Stimulated activated CD4-positive, alpha-beta T cell treated with anti-CD3 and anti-CD28 coated beads, Interleukin-4, amount 100 ng/mL, for 48 hours (primary cell): Measurements from ENCODE around the gene CNIH4.
"Not testable (repeated sequence)": the region's sequence is repeated elsewhere in the genome, so short reads cannot be mapped to it uniquely, and the experiment has no call there.

Experiments used
- DNase-seq, 2 donors: peaks; one replicate each; pipeline ENCODE4 v3.0.0-alpha.2; 2020; ENCODE audit warnings: low read depth in 2 of 2

The CNIH4 gene

DNA sequence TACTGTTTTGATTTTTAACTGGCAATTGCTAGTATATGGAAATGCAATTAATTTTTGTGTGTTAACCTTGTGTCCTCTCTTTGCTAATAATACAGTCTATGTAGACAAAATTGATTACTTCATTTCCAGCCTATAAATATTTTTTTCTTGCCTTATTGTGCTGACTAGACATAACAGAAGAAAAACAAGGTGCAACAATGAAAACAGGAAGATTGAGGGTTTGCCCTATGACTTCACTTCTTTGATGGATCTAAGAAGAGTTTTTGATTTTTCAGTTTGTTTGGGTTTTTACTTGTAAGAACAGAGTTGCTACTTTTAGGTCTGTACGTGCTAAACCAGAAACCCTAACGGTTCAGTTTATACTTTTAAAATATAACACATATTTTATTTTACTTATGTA lies 8.5 kb upstream of the CNIH4 start:
- no peak for DNase-seq

GRCh38 chr1:224349716-224350115 lies 7.0 kb upstream of the CNIH4 start:
- not testable (repeated sequence) for DNase-seq

DNA sequence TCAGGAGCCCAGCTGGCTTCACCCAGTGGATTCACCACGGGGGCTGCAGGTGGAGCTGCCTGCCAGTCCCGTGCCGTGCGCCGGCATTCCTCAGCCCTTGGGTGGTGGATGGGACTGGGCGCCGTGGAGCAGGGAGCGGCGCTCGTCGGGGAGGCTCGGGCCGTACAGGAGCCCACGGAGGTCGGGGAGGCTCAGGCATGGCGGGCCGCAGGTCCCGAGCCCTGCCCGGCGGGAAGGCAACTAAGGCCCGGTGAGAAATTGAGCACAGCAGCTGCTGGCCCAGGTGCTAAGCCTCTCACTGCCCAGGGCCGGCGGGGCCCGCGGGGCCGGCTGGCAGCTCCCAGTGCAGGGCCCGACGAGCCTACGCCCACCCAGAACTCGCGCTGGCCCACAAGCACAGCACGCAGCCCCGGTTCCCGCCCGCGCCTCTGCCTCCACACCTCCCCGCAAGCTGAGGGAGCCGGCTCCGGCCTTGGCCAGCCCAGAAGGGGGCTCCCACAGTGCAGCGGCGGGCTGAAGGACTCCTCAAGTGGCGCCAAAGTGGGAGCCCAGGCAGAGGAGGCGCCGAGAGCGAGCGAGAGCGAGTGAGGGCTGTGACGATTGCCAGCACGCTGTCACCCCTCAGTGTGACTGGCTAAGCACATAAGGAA lies 4.1 kb upstream of the CNIH4 start:
- DNase-seq = not testable (repeated sequence)

DNA sequence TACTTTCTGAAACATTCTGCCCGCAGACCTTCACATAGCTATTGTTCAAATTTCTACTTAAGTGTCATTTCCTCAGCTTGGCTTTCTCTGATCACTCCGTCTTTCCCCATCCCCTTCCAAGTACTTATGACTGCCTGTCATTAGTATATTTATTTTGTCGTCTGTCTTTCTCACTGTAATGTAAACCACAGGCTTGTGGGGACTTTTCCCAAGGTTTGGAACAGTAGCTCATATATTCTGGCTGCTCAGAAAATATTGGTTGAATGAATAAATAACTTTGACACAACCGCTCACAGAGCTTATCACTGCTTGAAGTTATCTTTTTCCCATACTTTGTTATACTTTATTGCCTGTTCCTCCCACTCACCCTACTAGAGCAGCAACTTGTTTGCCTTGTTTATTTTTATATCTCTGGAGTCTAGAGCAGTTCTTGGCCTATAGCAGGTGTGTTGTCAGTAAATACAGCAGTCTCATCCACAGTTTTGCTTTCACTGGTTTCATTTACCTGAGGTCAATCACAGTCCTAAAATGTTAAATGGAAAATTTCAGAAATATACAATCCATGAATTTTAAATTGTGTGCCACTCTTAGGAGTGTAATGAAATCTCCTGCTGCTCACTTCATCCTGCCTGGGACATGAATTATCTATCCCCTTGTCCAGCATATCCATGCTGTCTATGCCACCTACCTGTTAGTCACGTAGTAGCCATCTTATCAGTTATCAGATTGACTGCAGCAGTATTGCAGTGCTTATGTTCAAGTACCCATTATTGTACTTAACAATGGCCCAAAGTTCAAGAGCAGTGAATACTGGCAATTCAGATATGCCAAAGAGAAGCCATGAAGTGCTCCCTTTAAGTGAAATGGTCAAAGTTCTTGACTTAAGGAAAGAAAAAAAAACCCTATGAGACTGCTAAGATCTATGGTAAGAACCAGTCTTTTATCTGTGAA lies 2.4 kb upstream of the CNIH4 start:
- no peak for DNase-seq

DNA sequence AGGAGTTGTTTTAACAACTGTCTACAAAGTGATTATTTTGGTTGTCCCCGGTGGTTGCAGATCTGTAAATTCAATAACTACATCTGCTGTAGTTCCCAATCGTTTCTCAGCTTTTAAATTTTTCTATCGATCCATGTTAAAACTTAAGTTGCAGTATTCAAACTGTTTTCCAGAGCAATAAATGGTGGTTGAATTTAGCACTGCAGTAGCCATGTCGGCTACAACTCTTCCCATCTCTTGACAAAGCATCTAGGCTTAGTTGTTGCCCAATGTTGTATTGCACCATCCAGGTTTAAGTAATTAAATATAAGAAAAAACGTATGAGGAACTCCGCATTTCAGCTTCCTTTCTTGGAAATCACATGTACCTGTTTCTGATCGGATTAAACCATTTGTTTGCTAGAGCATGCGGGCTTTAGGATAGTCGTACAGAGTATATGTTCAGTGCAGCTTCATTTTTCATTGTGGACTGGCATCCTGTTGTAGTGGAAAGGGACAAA lies 996 bp downstream of the CNIH4 start:
- DNase-seq = no peak

DNA sequence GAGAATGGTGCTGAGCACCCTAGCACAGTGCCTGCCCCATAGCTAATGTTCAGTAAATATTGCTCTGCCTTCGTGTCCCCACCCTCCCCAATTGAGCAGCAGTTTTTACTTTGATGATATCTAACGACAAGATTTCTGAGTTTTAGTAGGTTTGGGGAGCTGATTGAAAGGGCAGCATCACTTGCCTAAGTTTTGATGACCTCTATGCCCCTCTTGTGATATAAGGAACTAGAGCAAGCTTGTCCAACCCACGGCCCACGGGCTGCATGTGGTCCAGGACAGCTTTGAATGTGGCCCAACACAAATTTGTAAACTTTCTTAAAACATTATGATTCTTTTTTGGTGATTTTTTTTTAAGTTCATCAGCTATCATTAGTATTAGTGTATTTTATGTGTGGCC lies 1.6 kb downstream of the CNIH4 start:
- DNase-seq = no peak

- DNase-seq = no peak
These were observed 2.5 kb downstream of the CNIH4 start for GRCh38 chr1:224359207-224359606.

DNA sequence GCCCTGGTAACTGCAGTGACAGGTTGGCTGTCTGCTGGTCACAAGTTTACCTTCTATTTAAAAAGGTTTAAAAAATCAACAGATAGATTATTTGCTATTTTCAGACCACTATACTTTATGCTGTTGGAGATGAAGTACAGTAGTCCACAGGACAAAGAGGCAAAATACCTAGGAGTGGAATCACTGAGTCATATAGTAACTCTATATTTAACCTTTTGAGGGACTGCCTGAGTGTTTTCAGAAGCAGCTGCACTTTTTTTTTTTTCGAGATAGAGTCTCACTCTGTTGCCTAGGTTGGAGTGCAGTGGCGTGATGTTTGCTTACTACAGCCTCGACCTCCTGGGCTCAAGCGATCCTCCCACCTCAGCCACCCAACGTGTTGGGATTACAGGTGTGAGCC lies 11.7 kb downstream of the CNIH4 start:
- DNase-seq = no peak

GRCh38 chr1:224373008-224373590 lies 16.4 kb downstream of the CNIH4 start:
- DNase-seq = peak in 1 of 2 donors; percentile 18

- DNase-seq = no peak
These were observed 18.4 kb downstream of the CNIH4 start for GRCh38 chr1:224375059-224375458.

DNA sequence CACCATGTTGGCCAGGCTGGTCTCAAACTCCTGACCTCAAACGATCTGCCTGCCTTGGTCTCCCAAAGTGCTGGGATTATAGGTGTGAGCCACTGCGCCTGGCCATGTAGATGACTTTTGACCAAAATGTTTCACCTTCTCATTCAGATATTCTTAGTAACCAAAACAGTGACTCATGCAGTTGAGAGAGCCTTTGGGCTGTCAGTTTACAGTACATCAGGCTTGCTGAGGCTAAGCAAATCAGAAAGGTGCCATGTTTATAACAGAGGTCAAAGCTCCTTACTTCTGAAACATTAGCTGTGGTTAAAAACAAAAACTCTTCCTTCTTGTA lies 21.0 kb downstream of the CNIH4 start:
- DNase-seq = peak in 1 of 2 donors; percentile 16

- no peak for DNase-seq
These were observed 22.4 kb downstream of the CNIH4 start for GRCh38 chr1:224378855-224379631.

DNA sequence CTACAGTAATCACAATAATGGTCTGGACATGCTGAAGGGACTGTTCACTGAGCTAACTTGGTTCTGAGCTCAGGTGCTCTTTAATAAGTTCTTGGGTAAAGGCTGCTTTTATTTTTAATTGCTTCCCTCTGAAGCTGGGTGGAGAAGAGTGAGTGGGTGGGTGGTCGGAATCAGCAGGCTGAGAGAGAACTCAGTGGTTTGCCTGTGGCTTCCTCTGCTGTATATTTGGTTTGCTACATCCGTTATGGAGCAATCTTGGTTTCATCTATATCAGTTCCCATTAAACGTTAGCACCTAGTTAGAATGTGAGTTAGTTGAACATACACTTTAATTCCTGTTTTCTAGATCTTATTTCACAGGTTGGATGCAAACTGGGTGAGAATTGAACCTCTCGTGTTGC lies 23.3 kb downstream of the CNIH4 start:
- peak in 1 of 2 donors; percentile 38 for DNase-seq

DNA sequence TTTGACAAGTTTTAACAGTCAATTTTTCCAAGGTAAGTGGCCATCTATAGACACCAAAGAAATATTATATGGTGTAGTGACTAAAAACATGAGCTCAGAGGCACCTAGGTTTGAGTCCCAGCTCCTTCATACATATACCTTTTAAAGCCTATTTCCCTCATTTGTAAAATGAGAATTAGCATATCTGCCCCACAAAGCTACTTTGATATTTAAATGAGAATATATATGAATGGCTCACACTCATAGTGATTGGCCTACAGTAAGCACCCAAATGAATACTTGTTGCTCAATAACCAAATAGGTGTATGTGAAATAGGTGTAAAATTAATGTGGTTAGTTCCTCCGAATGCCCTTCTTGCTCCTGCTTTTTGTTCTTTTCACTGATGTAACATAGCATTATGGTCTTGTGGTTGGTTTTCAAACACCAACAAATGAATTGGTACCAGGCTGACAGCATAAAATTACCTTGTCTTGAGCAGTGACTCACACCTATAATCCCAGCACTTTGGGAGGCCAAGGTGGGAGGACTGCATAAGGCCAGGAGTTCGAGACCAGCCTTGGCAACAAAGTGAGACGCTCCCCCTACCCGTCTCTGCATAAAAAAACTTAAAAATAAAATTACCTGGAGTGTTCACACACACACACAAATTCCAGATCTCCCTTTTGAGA lies 25.3 kb downstream of the CNIH4 start:
- DNase-seq = no peak

DNA sequence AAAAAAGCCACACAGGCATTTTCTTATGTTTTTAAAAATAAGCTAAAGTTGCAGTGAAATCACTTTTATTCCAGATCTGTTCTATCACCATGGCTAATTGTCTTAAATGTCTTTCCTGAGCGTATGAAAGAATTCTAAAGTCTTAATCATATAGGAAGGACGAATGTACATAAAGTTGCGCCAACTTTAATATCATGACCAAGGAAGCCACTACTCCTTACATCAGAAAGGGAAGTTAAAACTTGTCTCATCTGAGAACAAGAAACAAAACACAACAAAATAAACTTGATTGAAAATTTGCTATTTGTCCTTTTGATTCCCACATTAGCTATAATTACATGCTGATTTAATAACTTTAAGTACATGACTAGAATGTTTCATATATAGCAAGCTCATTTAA lies 26.5 kb downstream of the CNIH4 start:
- DNase-seq = no peak

DNA sequence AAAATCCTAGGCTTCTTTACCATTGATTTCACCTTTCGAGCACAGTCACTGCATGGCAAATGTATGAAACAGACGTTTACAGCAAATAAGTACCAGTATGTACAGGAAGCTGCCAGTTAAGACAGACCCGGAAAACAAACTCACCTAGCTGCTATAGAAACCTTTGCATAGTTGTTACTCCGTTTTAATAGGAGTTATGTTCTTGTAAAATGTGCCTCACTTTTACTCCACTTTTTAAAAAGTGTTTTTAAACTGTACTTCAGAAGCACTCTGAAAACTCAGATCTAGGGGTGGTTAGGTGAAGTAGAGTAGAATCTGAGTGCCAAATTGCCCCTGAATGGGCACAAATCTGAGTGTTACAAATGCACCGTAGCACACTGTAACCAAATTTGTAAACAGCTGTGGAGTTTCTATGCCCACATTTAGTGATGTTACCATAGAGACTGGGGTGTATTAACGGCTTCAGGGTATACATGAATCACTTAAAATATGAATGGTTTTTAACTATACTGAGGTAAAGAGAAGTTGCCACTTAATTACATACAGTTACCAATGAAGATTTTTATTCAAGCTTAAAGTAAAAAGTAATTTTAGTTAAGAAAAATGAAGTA lies 30.7 kb downstream of the CNIH4 start:
- DNase-seq = no peak

DNA sequence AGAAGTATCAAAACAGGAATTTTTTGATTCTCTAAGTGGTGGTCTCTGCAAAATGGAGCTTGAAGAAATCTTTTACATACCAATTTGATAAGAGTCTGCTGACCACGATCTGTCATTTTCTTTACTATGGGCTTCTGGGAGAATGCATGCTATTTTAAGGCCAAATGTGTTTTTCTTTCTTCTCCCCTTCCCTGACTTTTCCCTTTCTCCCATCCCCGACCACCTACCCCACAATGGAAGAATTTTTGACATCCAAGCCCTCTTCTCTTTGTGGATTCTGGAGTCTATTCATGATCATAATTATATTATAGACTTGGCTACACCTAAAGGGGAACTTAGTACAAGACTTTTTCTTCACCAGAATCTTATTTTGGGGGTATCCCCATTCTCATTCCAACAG lies 31.3 kb downstream of the CNIH4 start:
- DNase-seq = no peak

DNA sequence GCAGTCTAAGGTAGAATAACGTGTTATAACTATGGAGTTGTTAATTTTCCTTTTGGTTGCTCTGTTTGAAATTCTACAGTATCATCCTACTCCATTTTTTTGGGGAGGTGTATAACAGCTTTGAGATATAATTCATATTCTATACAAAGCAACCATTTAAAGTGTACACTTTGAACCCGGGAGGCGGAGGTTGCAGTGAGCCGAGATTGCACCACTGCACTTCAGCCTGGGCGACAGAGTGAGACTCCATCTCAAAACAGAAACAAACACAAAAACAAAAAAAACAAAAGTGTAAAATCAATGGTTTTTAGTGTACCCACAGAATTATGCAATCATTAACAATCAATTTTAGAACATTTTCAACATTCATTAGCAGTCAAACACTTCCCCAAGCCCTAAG lies 33.8 kb downstream of the CNIH4 start:
- no peak for DNase-seq

- DNase-seq = no peak
These were observed 36.0 kb downstream of the CNIH4 start for GRCh38 chr1:224392411-224393249.

DNA sequence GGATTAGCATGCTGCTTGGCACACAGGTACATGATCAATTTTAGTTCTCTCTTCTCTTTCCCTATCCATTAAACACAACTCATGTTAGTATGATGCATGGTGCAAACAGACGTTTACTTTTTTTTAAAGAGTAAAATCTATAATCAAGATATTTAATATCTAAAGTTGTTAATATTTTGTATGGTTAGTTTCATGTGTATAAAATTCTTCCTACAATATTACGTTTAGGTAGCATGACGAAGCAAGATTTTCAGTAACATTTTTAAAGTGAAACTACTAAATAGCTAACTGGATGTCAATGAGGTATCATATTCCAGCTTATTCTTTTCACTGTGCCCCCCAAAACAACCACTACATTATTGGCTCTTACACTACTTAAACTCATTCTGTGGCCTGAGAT lies 36.6 kb downstream of the CNIH4 start:
- no peak for DNase-seq
